Rectal smooth muscle tissue (tissue), 1 donor: Measurements from ENCODE around the gene CCDC112.

Experiments used
- H3K27ac ChIP-seq: one replicate; pipeline ENCODE4 v1.7.0; 2013; ENCODE audit warnings: low read depth, low read length, inconsistent platforms
- H3K27me3 ChIP-seq: one replicate; pipeline ENCODE4 v1.7.0; 2013; ENCODE audit warnings: low read length; ENCODE audit not compliant: control insufficient read depth, insufficient read depth
- H3K36me3 ChIP-seq: one replicate; pipeline ENCODE4 v1.7.0; 2013; ENCODE audit warnings: low read length; ENCODE audit not compliant: control insufficient read depth, insufficient read depth
- H3K4me1 ChIP-seq: one replicate; pipeline ENCODE4 v1.7.0; 2013; ENCODE audit warnings: low read length; ENCODE audit not compliant: control insufficient read depth, insufficient read depth
- H3K4me3 ChIP-seq: one replicate; pipeline ENCODE4 v1.7.0; 2013; ENCODE audit warnings: low read length
- H3K9ac ChIP-seq: one replicate; pipeline ENCODE4 v1.7.0; 2013; ENCODE audit warnings: low read length

CCDC112 gene, protein sequence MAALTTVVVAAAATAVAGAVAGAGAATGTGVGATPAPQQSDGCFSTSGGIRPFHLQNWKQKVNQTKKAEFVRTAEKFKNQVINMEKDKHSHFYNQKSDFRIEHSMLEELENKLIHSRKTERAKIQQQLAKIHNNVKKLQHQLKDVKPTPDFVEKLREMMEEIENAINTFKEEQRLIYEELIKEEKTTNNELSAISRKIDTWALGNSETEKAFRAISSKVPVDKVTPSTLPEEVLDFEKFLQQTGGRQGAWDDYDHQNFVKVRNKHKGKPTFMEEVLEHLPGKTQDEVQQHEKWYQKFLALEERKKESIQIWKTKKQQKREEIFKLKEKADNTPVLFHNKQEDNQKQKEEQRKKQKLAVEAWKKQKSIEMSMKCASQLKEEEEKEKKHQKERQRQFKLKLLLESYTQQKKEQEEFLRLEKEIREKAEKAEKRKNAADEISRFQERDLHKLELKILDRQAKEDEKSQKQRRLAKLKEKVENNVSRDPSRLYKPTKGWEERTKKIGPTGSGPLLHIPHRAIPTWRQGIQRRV

GRCh38 chr5:115296124-115297022 is at the start of gene CCDC112:
CCDC112 (minus strand) TSS chr5:115296654; CDS start chr5:115296543, 111 bp downstream.
- Histone ChIP-seq H3K4me3 (peak within 1 kb of the TSS; percentile 91), H3K27ac (peak within 1 kb of the TSS; percentile 32), H3K27me3 (no peaks in the 10 kb centered on the region), H3K4me1 (no peaks in the 10 kb centered on the region), H3K9ac (peak within 1 kb of the TSS; percentile 76), H3K36me3 (no peaks in the 10 kb centered on the region)

DNA sequence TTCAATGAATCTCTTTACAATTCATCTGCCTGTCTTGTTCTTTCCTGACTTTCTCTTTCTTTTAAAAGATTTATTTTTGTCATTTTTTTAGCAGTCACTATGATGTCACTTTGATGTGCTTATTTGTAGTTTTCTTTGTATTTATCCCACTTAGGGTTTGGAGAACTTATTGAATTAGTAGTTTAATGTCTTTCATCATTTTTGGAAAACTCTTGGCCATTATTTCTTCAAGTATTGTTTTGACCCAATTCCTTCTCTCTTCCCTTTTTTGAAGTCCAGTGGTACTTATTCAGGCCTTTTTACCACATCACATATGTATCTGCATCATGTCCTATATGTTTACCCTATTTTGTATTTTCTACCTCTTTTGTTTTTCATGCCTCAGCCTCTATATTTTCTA is 48.9 kb upstream of the CCDC112 start:
- Histone ChIP-seq H3K27me3 (no peaks in the 10 kb centered on the region), H3K36me3 (no peaks in the 10 kb centered on the region), H3K4me1 (no peaks in the 10 kb centered on the region), H3K9ac (no peak overlapping the region), H3K27ac (no peak overlapping the region), H3K4me3 (no peak overlapping the region)

GRCh38 chr5:115343855-115344254 is 47.4 kb upstream of the CCDC112 start:
- no peaks in the 10 kb centered on the region for H3K4me1 ChIP-seq
- H3K36me3 ChIP-seq, result no peaks in the 10 kb centered on the region
- no peak overlapping the region for H3K4me3 ChIP-seq
- H3K27ac ChIP-seq, result no peak overlapping the region
- H3K9ac ChIP-seq, result no peak overlapping the region
- H3K27me3 ChIP-seq, result no peaks in the 10 kb centered on the region

DNA sequence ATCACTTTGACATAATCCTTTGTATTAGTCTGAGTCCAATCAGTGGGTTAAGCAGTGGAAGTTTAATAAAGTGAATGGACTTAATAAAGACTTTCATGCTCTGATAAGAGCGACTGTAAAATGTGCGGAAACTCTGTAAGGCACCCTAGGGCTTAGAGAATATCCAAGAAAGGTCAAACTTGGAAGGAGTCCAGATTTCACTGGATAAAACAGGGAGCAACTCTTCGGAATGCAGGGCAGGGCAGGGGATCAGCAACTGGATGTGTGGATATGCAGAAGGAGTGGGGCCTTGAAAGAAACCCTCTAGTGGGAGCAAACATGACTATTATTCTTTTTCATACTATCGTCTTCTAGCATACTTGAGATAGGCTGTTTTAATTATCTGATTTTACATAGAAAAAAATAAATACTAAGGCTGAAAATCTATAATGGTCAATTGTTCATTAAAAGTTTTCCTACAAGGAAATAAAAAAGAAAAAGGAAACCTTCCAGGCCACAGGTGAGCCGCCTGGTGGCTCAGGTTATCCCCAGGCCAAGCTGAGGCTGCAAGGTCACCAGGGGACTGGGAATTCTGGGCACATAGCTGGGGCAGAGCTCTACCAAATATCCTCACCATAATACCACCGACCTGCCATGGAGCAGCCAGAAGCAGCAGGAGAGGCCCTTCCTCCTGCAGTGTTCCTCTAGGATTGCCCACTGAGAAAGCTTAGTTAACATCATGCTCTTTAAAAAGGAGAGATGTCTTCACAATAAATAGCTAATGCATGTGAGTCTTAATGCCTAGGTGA is 46.3 kb upstream of the CCDC112 start:
- H3K4me1 ChIP-seq, result no peaks in the 10 kb centered on the region
- H3K36me3 ChIP-seq, result no peaks in the 10 kb centered on the region
- H3K27me3 ChIP-seq, result no peaks in the 10 kb centered on the region
- no peak overlapping the region for H3K9ac ChIP-seq
- no peak overlapping the region for H3K27ac ChIP-seq
- no peak overlapping the region for H3K4me3 ChIP-seq

- no peaks in the 10 kb centered on the region for H3K36me3 ChIP-seq
- no peaks in the 10 kb centered on the region for H3K27me3 ChIP-seq
- H3K27ac ChIP-seq, result no peak overlapping the region
- H3K4me1 ChIP-seq, result no peaks in the 10 kb centered on the region
- H3K9ac ChIP-seq, result no peak overlapping the region
- no peak overlapping the region for H3K4me3 ChIP-seq
These were observed 45.3 kb upstream of the CCDC112 start for GRCh38 chr5:115341745-115342144.

GRCh38 chr5:115338851-115339250 is 42.4 kb upstream of the CCDC112 start:
- no peak overlapping the region for H3K9ac ChIP-seq
- no peak overlapping the region for H3K27ac ChIP-seq
- H3K4me3 ChIP-seq, result no peak overlapping the region
- H3K36me3 ChIP-seq, result no peaks in the 10 kb centered on the region
- no peaks in the 10 kb centered on the region for H3K27me3 ChIP-seq
- no peaks in the 10 kb centered on the region for H3K4me1 ChIP-seq

DNA sequence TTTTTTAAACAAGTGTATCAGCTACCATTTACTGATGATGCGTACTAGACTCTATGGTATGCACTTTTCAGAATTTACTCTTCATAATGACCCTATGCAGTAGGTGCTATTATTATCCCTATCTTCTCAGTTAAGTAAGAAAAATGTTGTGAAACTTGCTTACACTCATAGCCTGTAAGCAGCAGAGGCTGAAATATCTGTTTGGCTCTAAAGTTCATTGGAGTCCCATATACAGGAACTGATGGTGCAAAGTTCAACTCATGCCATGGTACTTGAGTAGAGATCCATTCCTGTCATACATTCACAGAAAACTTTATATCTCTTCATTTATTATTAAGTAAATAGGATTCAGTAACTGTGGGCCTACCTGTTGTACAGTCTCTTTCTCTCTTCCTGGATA is 41.4 kb upstream of the CCDC112 start:
- Histone ChIP-seq H3K36me3 (no peaks in the 10 kb centered on the region), H3K27me3 (no peaks in the 10 kb centered on the region), H3K27ac (no peak overlapping the region), H3K9ac (no peak overlapping the region), H3K4me1 (no peaks in the 10 kb centered on the region), H3K4me3 (no peak overlapping the region)

DNA sequence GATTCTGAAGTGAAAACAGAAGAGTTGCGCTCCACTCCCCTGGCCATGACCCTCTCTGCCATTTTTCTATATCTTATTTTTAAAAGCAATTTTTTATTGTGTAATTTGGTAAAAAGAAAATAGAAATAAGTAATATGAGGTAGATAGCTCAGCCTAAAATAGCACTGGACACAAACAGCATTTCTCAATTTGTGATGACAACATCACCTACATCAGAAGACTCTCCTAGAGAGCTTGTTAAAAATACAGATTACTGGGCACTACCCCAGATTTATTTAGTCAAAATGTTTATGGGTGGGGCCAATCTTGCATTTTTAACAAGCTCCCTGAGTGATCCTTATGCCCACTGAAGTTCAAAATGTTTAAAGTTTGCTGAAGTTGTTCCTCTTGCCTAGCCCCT is 40.5 kb upstream of the CCDC112 start:
- H3K9ac ChIP-seq, result no peak overlapping the region
- H3K36me3 ChIP-seq, result no peaks in the 10 kb centered on the region
- H3K27ac ChIP-seq, result no peak overlapping the region
- no peak overlapping the region for H3K4me3 ChIP-seq
- H3K27me3 ChIP-seq, result no peaks in the 10 kb centered on the region
- H3K4me1 ChIP-seq, result no peaks in the 10 kb centered on the region

DNA sequence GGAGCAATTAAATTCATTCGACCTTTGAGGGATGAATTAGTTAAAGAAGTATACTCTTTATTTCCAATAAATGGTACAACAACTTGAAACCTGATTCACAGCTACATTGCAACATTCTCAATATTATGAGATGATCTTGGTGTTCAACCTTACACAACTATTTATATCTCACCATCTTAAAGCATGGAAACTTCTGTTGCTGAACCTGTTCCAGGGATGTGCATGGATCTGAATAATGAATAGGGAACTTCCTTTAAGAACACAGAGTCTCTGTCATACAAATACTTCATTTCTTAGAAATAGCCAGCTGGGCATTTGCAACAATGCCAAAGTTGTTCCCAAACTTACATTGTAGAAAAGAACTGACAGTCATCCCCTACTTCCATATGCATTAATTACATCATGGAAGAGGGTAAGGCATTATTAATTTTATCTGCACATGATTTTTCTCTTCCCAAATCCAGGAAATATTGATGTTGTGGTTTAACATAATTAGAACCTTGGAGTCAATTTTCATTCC is 39.8 kb upstream of the CCDC112 start:
- Histone ChIP-seq H3K9ac (no peak overlapping the region), H3K36me3 (no peaks in the 10 kb centered on the region)

GRCh38 chr5:115335301-115335700 is 38.8 kb upstream of the CCDC112 start:
- Histone ChIP-seq H3K4me1 (no peaks in the 10 kb centered on the region), H3K9ac (no peak overlapping the region), H3K27ac (no peak overlapping the region), H3K36me3 (no peaks in the 10 kb centered on the region), H3K27me3 (no peaks in the 10 kb centered on the region), H3K4me3 (no peak overlapping the region)

More for the DNA sequence above, 39.8 kb upstream of the CCDC112 start:
- Histone ChIP-seq H3K4me1 (no peaks in the 10 kb centered on the region), H3K27me3 (no peaks in the 10 kb centered on the region), H3K27ac (no peak overlapping the region), H3K4me3 (no peak overlapping the region)

DNA sequence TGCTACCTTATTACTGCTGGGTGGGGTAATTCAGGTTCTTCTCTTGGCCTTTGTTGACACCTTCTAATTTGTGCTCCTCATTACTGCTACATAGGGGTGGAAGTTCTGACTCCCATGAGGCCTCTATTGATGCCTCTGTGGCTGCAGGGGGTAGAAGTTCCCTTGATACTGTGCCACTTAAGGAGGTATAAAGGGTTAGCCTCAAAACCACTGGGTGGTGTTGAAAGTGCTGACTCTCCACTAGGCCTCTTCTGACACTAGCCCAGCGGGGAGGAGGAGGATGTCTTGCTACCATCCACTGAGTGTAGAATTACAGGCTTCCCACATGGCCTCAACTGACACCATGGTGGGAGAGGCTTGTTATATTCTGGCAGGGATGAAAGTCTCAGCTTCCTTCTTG is 36.7 kb upstream of the CCDC112 start:
- Histone ChIP-seq H3K4me3 (no peak overlapping the region), H3K27me3 (no peaks in the 10 kb centered on the region), H3K4me1 (no peaks in the 10 kb centered on the region), H3K27ac (no peak overlapping the region), H3K9ac (no peak overlapping the region), H3K36me3 (no peaks in the 10 kb centered on the region)

- Histone ChIP-seq H3K9ac (no peak overlapping the region), H3K27me3 (no peaks in the 10 kb centered on the region), H3K27ac (no peak overlapping the region), H3K36me3 (no peaks in the 10 kb centered on the region), H3K4me3 (no peak overlapping the region), H3K4me1 (no peaks in the 10 kb centered on the region)
These were observed 34.4 kb upstream of the CCDC112 start for GRCh38 chr5:115330830-115331229.
